COR-L47 (cell line): ENCODE measurements around the gene OSR1.
"Not testable (repeated sequence)": the region's sequence is repeated elsewhere in the genome, so short reads cannot be mapped to it uniquely, and the experiment has no call there.

Experiments used
- DNase-seq: peaks from one replicate; lab custom pipeline; 2025; lab: John Stamatoyannopoulos, UW

The OSR1 gene

GRCh38 chr2:19331450-19331849, 27.0 kb downstream of the OSR1 start:
- no peak for DNase-seq

GRCh38 chr2:19330436-19330835, 28.0 kb downstream of the OSR1 start:
- DNase-seq = no peak

DNA sequence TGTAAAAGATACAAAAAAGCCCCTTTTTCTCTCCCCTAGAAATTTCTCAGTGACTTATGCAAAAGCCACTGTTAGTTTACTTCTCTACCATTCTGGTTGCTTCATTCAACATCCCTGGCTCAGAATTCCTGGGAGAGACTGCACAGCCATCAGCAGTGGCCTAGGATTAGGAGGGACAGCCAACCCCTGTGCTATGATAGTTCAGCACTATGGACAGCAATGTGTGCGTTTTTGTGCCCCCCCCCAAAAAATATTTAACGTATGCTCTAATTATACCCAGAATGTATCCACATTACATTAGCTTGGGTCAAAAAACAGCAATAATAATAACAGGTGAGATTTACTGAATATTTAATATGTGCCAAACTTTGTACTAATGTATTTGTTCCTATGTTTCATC, 29.0 kb downstream of the OSR1 start:
- DNase-seq = no peak

DNA sequence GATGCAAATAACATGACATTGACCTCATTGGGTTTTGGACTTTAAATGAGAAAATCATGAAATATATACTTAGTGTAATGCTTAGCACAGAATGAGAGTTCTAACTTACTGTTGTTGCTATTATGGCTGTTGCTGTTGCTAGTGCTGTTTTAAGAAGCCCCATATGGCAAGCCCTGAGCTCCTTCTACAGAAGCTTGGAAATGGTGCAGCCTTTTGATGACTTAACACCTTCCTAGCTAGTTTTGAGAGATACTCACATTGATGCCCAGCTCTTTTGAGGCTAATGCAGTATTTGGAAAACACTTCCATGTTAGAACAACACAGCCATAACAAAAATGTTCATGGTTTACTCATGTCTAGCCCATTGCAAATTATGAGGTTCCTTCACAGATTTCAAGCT, 30.9 kb downstream of the OSR1 start:
- no peak for DNase-seq

- no peak for DNase-seq
These were observed 36.5 kb downstream of the OSR1 start for GRCh38 chr2:19321946-19322345.

- no peak for DNase-seq
These were observed 37.6 kb downstream of the OSR1 start for GRCh38 chr2:19320813-19321212.

- DNase-seq = no peak
These were observed 38.7 kb downstream of the OSR1 start for GRCh38 chr2:19319698-19320097.

GRCh38 chr2:19319064-19319463, 39.4 kb downstream of the OSR1 start:
- no peak for DNase-seq

GRCh38 chr2:19313553-19313952, 44.9 kb downstream of the OSR1 start:
- no peak for DNase-seq

DNA sequence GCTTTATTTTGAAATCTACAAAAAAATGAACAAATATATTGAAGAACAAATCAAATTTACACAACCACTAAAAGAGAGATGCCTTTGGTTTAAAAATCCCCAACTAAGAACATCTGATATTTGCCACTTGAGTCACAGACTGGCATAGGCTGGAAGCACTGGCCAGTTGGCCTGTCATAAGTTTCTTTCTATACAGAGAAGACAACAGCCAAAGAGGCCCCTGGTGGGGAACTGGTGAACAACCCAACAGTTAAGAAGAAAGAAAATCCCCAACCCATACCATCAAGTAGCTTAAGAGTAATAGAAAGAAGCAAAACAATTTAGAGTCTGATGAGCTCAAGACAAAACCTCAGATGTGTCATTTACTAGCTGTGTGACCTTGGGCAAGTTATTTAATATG, 45.5 kb downstream of the OSR1 start:
- no peak for DNase-seq

DNA sequence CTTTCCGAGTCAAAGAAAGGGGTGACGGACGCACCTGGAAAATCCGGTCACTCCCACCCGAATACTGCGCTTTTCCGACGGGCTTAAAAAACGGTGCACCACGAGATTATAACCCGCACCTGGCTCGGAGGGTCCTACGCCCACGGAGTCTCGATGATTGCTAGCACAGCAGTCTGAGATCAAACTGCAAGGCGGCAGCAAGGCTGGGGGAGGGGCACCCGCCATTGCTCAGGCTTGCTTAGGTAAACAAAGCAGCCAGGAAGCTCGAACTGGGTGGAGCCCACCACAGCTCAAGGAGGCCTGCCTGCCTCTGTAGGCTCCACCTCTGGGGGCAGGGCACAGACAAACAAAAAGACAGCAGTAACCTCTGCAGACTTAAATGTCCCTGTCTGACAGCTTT, 52.4 kb downstream of the OSR1 start:
- DNase-seq = not testable (repeated sequence)

DNA sequence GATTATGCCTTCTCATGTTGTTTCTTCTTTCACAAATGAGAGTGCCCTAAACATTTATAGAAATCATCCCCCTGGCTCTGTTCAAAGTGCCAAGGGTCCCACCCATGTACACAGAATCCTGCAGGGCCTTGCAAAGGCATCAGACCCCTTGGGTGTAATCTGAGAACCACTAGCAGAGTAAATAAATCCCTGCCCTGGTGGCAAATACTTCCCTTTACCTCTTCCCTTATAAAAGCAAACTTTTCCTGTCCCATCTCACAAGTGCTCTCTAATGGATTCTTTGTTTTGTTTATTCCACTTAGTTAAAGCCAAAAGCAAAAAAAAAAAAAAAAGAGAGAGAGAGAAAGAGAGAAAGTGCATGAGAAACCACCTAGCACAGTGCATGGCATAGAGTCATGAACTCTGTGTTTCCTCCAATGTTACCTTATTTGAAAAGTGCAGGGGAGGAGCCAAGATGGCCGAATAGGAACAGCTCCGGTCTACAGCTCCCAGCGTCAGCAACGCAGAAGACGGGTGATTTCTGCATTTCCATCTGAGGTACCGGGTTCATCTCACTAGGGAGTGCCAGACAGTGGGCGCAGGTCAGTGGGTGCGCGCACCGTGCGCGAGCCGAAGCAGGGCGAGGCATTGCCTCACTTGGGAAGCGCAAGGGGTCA, 52.9 kb downstream of the OSR1 start:
- not testable (repeated sequence) for DNase-seq

GRCh38 chr2:19301706-19302105, 56.7 kb downstream of the OSR1 start:
- DNase-seq = no peak
